NCI-H1048 (cell line): Measurements from ENCODE around the gene MACF1.
"Not testable (repeated sequence)": the region's sequence is repeated elsewhere in the genome, so short reads cannot be mapped to it uniquely, and the experiment has no call there.

Experiments used
- DNase-seq: peaks from one replicate; lab custom pipeline; 2025; lab: John Stamatoyannopoulos, UW

MACF1 gene

GRCh38 chr1:39425151-39425550 lies 220.7 kb downstream of the MACF1 start:
- DNase-seq, result no peak

GRCh38 chr1:39425634-39426033 lies 221.1 kb downstream of the MACF1 start:
- DNase-seq, result no peak

GRCh38 chr1:39426346-39426745 lies 221.9 kb downstream of the MACF1 start:
- DNase-seq, result no peak

- DNase-seq, result no peak
These were observed 222.9 kb downstream of the MACF1 start for GRCh38 chr1:39427374-39427773.

- DNase-seq, result no peak
These were observed 223.4 kb downstream of the MACF1 start for GRCh38 chr1:39427912-39428311.

GRCh38 chr1:39431927-39432326 lies 227.4 kb downstream of the MACF1 start:
- DNase-seq, result no peak

- DNase-seq, result no peak
These were observed 230.4 kb downstream of the MACF1 start for GRCh38 chr1:39434797-39435395.

- no peak for DNase-seq
These were observed 231.1 kb downstream of the MACF1 start for GRCh38 chr1:39435597-39435996.

- no peak for DNase-seq
These were observed 232.3 kb downstream of the MACF1 start for GRCh38 chr1:39436842-39437241.

GRCh38 chr1:39438042-39438441 lies 233.5 kb downstream of the MACF1 start:
- no peak for DNase-seq

GRCh38 chr1:39440856-39441255 lies 236.4 kb downstream of the MACF1 start:
- no peak for DNase-seq

- no peak for DNase-seq
These were observed 237.3 kb downstream of the MACF1 start for GRCh38 chr1:39441797-39442196.

- DNase-seq, result no peak
These were observed 241.1 kb downstream of the MACF1 start for GRCh38 chr1:39445573-39445972.

GRCh38 chr1:39446986-39447567 lies 242.6 kb downstream of the MACF1 start:
- DNase-seq, result no peak

GRCh38 chr1:39450041-39450440 lies 245.5 kb downstream of the MACF1 start:
- DNase-seq, result not testable (repeated sequence)

- no peak for DNase-seq
These were observed 246.6 kb downstream of the MACF1 start for GRCh38 chr1:39450956-39451606.

- no peak for DNase-seq
These were observed 247.6 kb downstream of the MACF1 start for GRCh38 chr1:39452081-39452480.

GRCh38 chr1:39452540-39452939 lies 248.0 kb downstream of the MACF1 start:
- no peak for DNase-seq

- DNase-seq, result no peak
These were observed 249.1 kb downstream of the MACF1 start for GRCh38 chr1:39453603-39454002.

- DNase-seq, result no peak
These were observed 254.5 kb downstream of the MACF1 start for GRCh38 chr1:39458991-39459390.

GRCh38 chr1:39462074-39462473 lies 257.6 kb downstream of the MACF1 start:
- DNase-seq, result no peak

- DNase-seq, result no peak
These were observed 262.1 kb downstream of the MACF1 start for GRCh38 chr1:39466413-39467107.

GRCh38 chr1:39467108-39467720 lies 262.7 kb downstream of the MACF1 start:
- not testable (repeated sequence) for DNase-seq
